WTC11 (cell line): ENCODE measurements around the gene CNTRL.

Experiments
- ATF1 ChIP-seq: sonication (generic); formaldehyde crosslinking; IDR thresholded peaks from 2 replicates; pipeline ENCODE4 v1.8.1; 2023; ENCODE audit warnings: mild to moderate bottlenecking, moderate library complexity, missing genetic modification reagents
- ATF6 ChIP-seq: sonication (generic); formaldehyde crosslinking; IDR thresholded peaks from 2 replicates; pipeline ENCODE4 v1.8.1; 2023; ENCODE audit warnings: mild to moderate bottlenecking, missing genetic modification reagents
- CREB1 ChIP-seq: sonication (generic); formaldehyde crosslinking; IDR thresholded peaks from 2 replicates; pipeline ENCODE4 v1.8.0; 2023; ENCODE audit warnings: mild to moderate bottlenecking, missing genetic modification reagents
- CTCF ChIP-seq: fragments of 200-600 bp; IDR thresholded peaks from 2 replicates; pipeline ENCODE4 v1.8.0; 2022; ENCODE audit warnings: antibody characterized with exemption
- FOXJ3 ChIP-seq: sonication (generic); formaldehyde crosslinking; IDR thresholded peaks from 2 replicates; pipeline ENCODE4 v1.9.0; 2021; ENCODE audit warnings: missing genetic modification reagents, mild to moderate bottlenecking, borderline replicate concordance
- FOXP1 ChIP-seq: sonication (generic); formaldehyde crosslinking; IDR thresholded peaks from 2 replicates; pipeline ENCODE4 v1.8.0; 2022; ENCODE audit warnings: missing genetic modification reagents, mild to moderate bottlenecking, moderate library complexity, borderline replicate concordance
- GABPB1 ChIP-seq: sonication (generic); formaldehyde crosslinking; IDR thresholded peaks from 2 replicates; pipeline ENCODE4 v1.8.1; 2023; ENCODE audit warnings: mild to moderate bottlenecking, missing genetic modification reagents
- JUN ChIP-seq: sonication (generic); formaldehyde crosslinking; IDR thresholded peaks from 2 replicates; pipeline ENCODE4 v1.8.0; 2023; ENCODE audit warnings: mild to moderate bottlenecking, missing genetic modification reagents
- NFE2L1 ChIP-seq: sonication (generic); formaldehyde crosslinking; IDR thresholded peaks from 2 replicates; pipeline ENCODE4 v1.8.1; 2023; ENCODE audit warnings: missing genetic modification reagents
- ZBTB43 ChIP-seq: sonication (generic); formaldehyde crosslinking; IDR thresholded peaks from 2 replicates; pipeline ENCODE4 v1.8.1; 2023; ENCODE audit warnings: mild to moderate bottlenecking, missing genetic modification reagents
- ZNF121 ChIP-seq: sonication (generic); formaldehyde crosslinking; IDR thresholded peaks from 2 replicates; pipeline ENCODE4 v1.8.0; 2023; ENCODE audit warnings: missing genetic modification reagents

GRCh38 chr9:121197132-121197531 lies 122.4 kb downstream of the CNTRL start:
- TF ChIP-seq CTCF (no peak), ZNF121 (CRISPR knock-in tag) (no peak), ZBTB43 (CRISPR knock-in tag) (no peak), JUN (CRISPR knock-in tag) (no peak), FOXJ3 (no peak), FOXP1 (CRISPR knock-in tag) (no peak), GABPB1 (CRISPR knock-in tag) (no peak), CREB1 (no peak), ATF6 (CRISPR knock-in tag) (no peak), ATF1 (CRISPR knock-in tag) (no peak), NFE2L1 (CRISPR knock-in tag) (no peak)
